Sigmoid colon (tissue), 4 donors: ENCODE results near the gene LIMS2.

Experiments used
- EP300 ChIP-seq, 4 donors: sonication (generic); formaldehyde crosslinking; IDR thresholded peaks; one replicate each; pipeline ENCODE4 v1.6.1; 2017; ENCODE audit warnings: antibody characterized with exemption in 4 of 4
- POLR2A ChIP-seq, 2 donors: fragments of 450-650 bp; IDR thresholded peaks; one replicate each; pipeline ENCODE4 v1.6.1; 2016; ENCODE audit warnings: antibody characterized with exemption in 2 of 2, mild to moderate bottlenecking in 2 of 2, moderate library complexity in 2 of 2
- POLR2AphosphoS5 ChIP-seq, 4 donors: sonication (generic); formaldehyde crosslinking; IDR thresholded peaks; one replicate each; pipeline ENCODE4 v1.6.1; 2017; ENCODE audit warnings: antibody characterized with exemption in 4 of 4
- TF ChIP-seq, protein P1 (sequence below), 4 experiments: fragments of 450-650 bp in 3 of 4; fragments of 200-600 bp in 1 of 4; IDR thresholded peaks; one replicate each; pipeline ENCODE4 v1.5.1; 2016 to 2019; ENCODE audit warnings: antibody characterized with exemption in 4 of 4, mild to moderate bottlenecking in 3 of 4, moderate library complexity in 2 of 4

DNA sequence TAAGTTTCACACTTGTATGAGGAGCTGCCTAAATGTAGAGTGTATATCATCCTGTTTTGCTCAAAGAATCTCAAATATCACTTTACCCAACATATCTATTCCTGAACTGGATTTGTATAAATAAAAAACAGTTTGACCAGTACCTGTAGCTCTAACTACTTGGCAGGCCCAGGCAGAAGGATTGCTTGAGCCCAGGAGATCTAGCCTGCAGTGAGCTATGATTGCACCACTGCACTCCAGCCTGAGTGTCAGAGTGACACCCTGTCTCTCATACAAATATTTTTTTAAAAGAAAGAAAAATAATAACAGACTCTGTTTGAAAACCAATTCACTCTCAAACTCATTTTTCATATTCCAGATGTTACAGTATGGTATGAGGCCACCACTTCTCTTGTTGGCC is 7.7 kb upstream of the LIMS2 start:
- TF ChIP-seq POLR2A (IDR thresholded peaks at IDR 0.05) (no peak), EP300 (IDR thresholded peaks at IDR 0.05) (no peak), POLR2AphosphoS5 (IDR thresholded peaks at IDR 0.05) (no peak)
- TF ChIP-seq, protein P1, sequence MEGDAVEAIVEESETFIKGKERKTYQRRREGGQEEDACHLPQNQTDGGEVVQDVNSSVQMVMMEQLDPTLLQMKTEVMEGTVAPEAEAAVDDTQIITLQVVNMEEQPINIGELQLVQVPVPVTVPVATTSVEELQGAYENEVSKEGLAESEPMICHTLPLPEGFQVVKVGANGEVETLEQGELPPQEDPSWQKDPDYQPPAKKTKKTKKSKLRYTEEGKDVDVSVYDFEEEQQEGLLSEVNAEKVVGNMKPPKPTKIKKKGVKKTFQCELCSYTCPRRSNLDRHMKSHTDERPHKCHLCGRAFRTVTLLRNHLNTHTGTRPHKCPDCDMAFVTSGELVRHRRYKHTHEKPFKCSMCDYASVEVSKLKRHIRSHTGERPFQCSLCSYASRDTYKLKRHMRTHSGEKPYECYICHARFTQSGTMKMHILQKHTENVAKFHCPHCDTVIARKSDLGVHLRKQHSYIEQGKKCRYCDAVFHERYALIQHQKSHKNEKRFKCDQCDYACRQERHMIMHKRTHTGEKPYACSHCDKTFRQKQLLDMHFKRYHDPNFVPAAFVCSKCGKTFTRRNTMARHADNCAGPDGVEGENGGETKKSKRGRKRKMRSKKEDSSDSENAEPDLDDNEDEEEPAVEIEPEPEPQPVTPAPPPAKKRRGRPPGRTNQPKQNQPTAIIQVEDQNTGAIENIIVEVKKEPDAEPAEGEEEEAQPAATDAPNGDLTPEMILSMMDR (IDR thresholded peaks at IDR 0.05) = no peak
